NCI-H526 treated with DMSO at 0.1 percent for 48 hours (cell line): ENCODE measurements around the gene BCKDHA.

ENCODE experiments used
- DNase-seq: peaks from one replicate; lab custom pipeline; 2025; lab: John Stamatoyannopoulos, UW

Gene BCKDHA

GRCh38 chr19:41397086-41398049 lies at the start of gene BCKDHA, which contains the start of gene EXOSC5:
Gene BCKDHA, plus strand, starts transcription at chr19:41397818. Its CDS starts 10 bp downstream, at chr19:41397828.
Gene EXOSC5, minus strand, starts transcription at chr19:41397359. Its CDS starts 31 bp downstream, at chr19:41397328.
- peak; percentile 99 for DNase-seq

GRCh38 chr19:41350735-41351338 lies 46.8 kb upstream of the BCKDHA start:
- DNase-seq: no peak

- no peak for DNase-seq
Measured at GRCh38 chr19:41351339-41352245, 46.0 kb upstream of the BCKDHA start.

GRCh38 chr19:41352279-41352608 lies 45.4 kb upstream of the BCKDHA start:
- DNase-seq: no peak

- DNase-seq: no peak
Measured at GRCh38 chr19:41352609-41353465, 44.8 kb upstream of the BCKDHA start.

GRCh38 chr19:41353466-41354342 lies 43.9 kb upstream of the BCKDHA start, which contains the start of gene TGFB1:
Gene TGFB1, minus strand, starts transcription at chr19:41353922. Its CDS starts 878 bp downstream, at chr19:41353044.
- no peak for DNase-seq

GRCh38 chr19:41354343-41354953 lies 43.2 kb upstream of the BCKDHA start:
- DNase-seq: no peak

- no peak for DNase-seq
Measured at GRCh38 chr19:41355035-41355434, 42.6 kb upstream of the BCKDHA start.

GRCh38 chr19:41355802-41356201 lies 41.8 kb upstream of the BCKDHA start:
- no peak for DNase-seq

- DNase-seq: no peak
Measured at GRCh38 chr19:41356984-41357739, 40.5 kb upstream of the BCKDHA start.

GRCh38 chr19:41357746-41358145 lies 39.9 kb upstream of the BCKDHA start:
- no peak for DNase-seq

- DNase-seq: no peak
Measured at GRCh38 chr19:41359741-41360140, 37.9 kb upstream of the BCKDHA start.

- DNase-seq: no peak
Measured at GRCh38 chr19:41362143-41362847, 35.3 kb upstream of the BCKDHA start.

- no peak for DNase-seq
Measured at GRCh38 chr19:41363371-41363752, 34.3 kb upstream of the BCKDHA start.

GRCh38 chr19:41363753-41364523 lies 33.7 kb upstream of the BCKDHA start, which contains the start of gene B9D2:
Gene B9D2, minus strand, starts transcription at chr19:41364149. Its CDS starts 630 bp downstream, at chr19:41363519.
- DNase-seq: peak; percentile 99

- no peak for DNase-seq
Measured at GRCh38 chr19:41364524-41365391, 32.9 kb upstream of the BCKDHA start.
